Retinal pigment epithelial cell (primary cell): ENCODE results near the gene BLOC1S2.
"Not testable (repeated sequence)": the region's sequence is repeated elsewhere in the genome, so short reads cannot be mapped to it uniquely, and the experiment has no call there.

Experiments
- DNase-seq: peaks from one replicate; pipeline ENCODE4 v3.0.0-alpha.2; 2010; ENCODE audit warnings: low read depth
- H3K4me3 ChIP-seq: 2 replicates; pipeline ENCODE4 v1.5.1; 2011; ENCODE audit warnings: mild to moderate bottlenecking, low read length, control low read depth, moderate library complexity
- TF ChIP-seq, protein P1 (sequence below): conservative IDR thresholded peaks from 2 replicates; pipeline ENCODE4 v1.5.1; 2011; ENCODE audit warnings: low read depth, low read length, control low read depth, inconsistent platforms

BLOC1S2 gene

DNA sequence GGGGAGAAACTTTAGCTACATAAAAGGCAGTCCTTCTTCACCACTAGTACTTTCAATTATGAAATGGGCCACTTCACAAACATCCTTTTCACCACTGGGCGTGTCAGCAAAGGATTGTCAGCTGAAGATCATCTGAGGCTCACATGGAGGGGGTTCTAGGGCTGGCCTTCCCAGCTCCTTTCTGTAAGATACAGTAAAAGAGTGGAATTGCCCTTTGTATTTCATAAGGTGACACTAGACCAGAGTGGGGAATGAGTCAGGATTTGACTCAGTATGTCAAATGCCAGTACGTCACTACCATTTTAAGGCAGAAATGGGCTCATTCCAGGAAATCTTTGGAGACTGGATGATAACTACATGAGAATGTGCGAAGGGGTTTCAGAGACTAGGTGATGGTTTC lies 21.2 kb upstream of the BLOC1S2 start:
- TF ChIP-seq, protein P1, sequence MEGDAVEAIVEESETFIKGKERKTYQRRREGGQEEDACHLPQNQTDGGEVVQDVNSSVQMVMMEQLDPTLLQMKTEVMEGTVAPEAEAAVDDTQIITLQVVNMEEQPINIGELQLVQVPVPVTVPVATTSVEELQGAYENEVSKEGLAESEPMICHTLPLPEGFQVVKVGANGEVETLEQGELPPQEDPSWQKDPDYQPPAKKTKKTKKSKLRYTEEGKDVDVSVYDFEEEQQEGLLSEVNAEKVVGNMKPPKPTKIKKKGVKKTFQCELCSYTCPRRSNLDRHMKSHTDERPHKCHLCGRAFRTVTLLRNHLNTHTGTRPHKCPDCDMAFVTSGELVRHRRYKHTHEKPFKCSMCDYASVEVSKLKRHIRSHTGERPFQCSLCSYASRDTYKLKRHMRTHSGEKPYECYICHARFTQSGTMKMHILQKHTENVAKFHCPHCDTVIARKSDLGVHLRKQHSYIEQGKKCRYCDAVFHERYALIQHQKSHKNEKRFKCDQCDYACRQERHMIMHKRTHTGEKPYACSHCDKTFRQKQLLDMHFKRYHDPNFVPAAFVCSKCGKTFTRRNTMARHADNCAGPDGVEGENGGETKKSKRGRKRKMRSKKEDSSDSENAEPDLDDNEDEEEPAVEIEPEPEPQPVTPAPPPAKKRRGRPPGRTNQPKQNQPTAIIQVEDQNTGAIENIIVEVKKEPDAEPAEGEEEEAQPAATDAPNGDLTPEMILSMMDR: no peak
- H3K4me3 ChIP-seq: no peak overlapping the region
- DNase-seq: no peak

DNA sequence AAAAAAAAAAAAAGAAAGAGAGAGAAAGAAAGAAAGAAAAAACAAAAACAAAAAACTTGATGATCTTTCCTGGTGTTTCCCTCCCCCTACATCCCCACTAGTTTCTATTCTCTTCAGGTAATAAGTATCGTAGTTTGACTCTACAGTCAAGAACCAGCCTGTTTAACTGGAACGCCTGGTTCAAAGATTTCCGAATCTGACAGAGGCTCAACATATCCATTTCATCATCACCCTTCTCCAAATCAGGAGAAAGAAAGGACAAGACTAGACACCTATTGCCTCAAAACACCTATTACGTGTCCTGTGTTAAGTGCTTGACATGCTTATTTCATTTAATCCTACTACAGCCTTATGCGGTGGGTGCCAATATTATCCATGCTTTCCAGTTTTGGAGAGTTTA lies 20.4 kb upstream of the BLOC1S2 start:
- TF ChIP-seq, protein P1: no peak
- no peak for DNase-seq
- no peak overlapping the region for H3K4me3 ChIP-seq

DNA sequence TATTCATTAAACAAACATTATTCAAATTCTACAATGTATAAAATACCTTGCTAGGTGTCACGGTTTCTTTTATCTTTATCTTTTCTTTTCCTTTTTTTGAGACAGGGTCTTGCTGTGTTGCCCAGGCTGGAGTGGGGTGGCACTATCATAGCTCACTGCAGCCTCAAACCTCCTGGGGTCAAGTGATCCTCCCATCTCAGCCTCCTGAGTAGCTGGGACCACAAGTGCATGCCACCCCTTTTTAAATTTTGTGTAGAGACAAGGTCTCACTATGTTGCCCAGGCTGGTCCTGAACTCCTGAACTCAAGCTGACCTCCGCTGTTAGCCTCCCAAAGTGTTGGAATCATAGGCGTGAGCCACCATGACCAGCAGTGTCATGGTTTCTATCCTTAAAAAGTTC lies 17.9 kb upstream of the BLOC1S2 start:
- DNase-seq: no peak
- H3K4me3 ChIP-seq: no peak overlapping the region
- TF ChIP-seq, protein P1: no peak

DNA sequence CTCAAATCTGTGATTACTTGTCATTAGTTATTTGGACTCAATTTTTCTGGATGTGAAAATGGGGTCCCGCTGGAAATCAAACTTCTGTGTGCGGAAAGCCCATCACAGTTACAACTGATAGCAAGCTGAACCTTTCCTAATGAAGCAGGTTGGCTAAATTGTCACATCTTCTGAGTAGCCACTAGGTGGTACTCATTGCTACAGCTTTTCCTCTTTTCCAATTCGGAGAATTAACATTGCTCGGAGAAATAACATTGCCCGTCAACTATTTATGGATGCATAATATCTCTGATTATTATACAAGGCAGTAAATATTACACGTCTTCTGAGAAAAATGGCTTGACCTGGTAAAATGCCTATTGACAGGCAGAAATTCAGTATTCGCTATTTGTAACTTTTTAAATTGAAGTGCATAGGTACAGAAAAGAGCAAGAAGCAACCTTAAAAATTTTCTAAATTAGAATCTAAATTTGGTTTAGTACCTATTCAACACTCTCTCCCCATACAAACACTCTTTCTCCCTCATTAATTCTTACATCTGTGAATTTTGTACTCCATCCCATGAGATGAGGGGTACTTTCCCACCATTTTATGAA lies 17.3 kb upstream of the BLOC1S2 start:
- peak; percentile 8 for DNase-seq
- TF ChIP-seq, protein P1: peak; percentile 73
- H3K4me3 ChIP-seq: no peak overlapping the region

DNA sequence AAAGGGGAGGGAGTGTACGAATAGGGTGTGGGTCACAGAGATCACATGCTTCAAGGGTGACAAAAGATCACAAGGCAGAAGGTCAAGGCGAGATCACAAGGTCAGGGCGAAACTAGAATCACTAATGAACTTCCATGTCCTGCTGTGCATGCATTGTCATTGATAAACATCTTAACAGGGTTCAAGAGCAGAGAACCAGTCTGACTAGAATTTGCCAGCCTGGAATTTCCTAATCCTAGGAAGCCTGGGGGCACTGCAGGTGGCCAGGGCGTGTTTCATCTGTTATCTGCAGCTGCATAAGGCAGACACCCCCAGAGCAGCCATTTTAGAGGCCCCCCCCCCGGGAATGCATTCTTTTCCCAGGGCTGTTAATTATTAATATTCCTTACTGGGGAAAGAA lies 14.6 kb upstream of the BLOC1S2 start:
- not testable (repeated sequence) for H3K4me3 ChIP-seq

GRCh38 chr10:100297242-100297641 lies 10.8 kb upstream of the BLOC1S2 start:
- DNase-seq: no peak
- H3K4me3 ChIP-seq: no peak overlapping the region
- TF ChIP-seq, protein P1: no peak

More for the DNA sequence above, 14.6 kb upstream of the BLOC1S2 start:
- not testable (repeated sequence) for DNase-seq

- no peak for DNase-seq
Measured at GRCh38 chr10:100293066-100293465, 6.6 kb upstream of the BLOC1S2 start.

GRCh38 chr10:100292300-100292699 lies 5.8 kb upstream of the BLOC1S2 start:
- H3K4me3 ChIP-seq, DNase-seq: not testable (repeated sequence)

More at GRCh38 chr10:100293066-100293465, 6.6 kb upstream of the BLOC1S2 start:
- H3K4me3 ChIP-seq: no peak overlapping the region
- TF ChIP-seq, protein P1: no peak
